Hematopoietic multipotent progenitor cell treated with erythropoietin and hydrocortisone succinate and interleukin-3 and kit ligand, for 4 days (in vitro differentiated cells): ENCODE data around the gene SERPINE1.
"Not testable (repeated sequence)": the region's sequence is repeated elsewhere in the genome, so short reads cannot be mapped to it uniquely, and the experiment has no call there.

Experiments used
- DNase-seq: peaks from one replicate; pipeline ENCODE4 v3.0.0-alpha.2; 2015

SERPINE1 gene

DNA sequence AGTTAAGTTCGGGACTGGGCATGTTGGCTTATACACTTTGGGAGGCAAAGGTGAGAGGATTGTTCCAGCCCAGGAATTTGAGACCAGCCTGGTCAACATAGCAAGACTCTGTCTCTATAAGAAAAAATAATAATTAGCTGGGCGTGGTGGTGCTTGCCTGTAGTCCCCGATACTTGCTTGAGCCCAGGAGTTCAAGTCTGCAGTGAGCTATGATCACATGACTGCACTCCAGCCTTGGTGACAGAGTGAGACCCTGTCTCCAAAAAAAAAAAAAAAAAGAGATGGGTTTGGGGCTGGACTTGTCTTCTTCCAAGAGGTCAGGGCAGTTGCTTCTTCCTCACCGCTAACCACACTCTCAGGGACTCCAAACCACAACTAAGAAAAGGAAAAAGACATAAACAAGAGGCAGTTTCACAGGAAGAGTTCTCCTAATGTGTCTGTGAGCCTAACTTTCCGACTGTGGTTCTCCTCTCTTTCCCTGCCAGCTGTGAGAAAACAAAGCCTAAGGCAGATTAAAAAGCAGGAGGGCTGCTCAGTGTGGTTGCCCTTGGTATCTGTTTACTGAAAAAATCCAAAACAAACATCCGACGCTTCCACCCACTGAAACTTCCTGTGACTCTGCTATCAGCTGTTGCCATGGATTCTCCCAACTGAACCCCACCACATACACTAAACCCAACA, 2.4 kb upstream of the SERPINE1 start:
- DNase-seq = peak; percentile 70

DNA sequence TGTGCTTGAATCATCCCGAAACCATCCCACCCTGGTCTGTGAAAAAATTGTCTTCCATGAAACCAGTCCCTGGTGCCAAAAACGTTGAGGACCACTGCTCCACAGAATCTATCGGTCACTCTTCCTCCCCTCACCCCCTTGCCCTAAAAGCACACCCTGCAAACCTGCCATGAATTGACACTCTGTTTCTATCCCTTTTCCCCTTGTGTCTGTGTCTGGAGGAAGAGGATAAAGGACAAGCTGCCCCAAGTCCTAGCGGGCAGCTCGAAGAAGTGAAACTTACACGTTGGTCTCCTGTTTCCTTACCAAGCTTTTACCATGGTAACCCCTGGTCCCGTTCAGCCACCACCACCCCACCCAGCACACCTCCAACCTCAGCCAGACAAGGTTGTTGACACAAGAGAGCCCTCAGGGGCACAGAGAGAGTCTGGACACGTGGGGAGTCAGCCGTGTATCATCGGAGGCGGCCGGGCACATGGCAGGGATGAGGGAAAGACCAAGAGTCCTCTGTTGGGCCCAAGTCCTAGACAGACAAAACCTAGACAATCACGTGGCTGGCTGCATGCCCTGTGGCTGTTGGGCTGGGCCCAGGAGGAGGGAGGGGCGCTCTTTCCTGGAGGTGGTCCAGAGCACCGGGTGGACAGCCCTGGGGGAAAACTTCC, 784 bp upstream of the SERPINE1 start:
- no peak for DNase-seq

DNA sequence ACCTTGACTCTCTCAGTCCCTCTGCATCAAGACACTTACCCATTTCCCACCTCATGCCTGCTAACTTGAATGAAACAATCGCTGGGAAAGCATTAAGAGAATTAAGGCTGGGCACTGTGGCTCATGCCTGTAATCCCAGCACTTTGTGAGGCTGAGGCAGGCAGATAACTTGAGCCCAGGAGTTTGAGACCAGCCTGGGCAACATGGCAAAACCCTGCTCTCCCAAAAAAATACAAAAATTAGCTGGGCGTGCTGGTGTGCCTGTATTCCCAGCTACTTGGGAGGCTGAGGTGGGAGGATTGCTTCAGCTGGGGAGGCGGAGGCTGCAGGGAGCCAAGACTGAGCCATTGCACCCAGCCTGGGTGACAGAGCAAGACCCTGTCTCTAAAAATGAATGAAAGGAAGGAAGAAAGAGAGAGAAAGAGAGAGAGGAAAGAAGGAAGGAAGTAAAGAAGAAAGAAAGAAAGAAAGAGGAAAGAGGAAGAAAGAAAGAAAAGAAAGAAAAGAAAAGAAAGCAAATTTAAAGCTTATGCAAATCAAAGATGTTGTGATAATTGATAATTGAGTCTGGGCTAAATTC, 646 bp downstream of the SERPINE1 start:
- DNase-seq = no peak

DNA sequence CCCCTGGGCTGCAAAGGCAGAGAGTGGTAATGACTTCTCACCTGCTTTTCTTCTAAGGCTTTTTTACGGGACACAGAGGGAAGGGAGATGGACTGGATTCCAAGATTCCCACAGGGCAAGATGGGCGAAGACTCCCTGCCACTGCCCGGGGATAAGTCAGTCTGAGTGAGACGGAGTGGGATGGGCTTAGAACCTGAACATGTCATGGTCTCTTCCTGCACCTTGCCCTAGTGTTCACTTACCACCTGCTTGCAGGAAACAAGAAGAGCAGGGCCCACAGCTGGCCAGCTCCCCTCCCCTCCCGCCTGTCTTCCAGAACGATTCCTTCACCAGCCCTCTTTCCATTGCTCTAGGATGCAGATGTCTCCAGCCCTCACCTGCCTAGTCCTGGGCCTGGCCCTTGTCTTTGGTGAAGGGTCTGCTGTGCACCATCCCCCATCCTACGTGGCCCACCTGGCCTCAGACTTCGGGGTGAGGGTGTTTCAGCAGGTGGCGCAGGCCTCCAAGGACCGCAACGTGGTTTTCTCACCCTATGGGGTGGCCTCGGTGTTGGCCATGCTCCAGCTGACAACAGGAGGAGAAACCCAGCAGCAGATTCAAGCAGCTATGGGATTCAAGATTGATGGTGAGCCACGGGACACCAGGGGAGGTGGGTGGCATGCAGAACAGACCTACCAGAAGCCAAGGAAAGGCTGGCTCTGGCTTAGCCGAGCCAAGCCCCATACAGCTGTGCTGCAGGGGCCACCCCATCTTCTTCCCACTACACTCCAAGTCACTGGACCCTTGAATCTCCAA, 1.3 kb downstream of the SERPINE1 start:
- no peak for DNase-seq

DNA sequence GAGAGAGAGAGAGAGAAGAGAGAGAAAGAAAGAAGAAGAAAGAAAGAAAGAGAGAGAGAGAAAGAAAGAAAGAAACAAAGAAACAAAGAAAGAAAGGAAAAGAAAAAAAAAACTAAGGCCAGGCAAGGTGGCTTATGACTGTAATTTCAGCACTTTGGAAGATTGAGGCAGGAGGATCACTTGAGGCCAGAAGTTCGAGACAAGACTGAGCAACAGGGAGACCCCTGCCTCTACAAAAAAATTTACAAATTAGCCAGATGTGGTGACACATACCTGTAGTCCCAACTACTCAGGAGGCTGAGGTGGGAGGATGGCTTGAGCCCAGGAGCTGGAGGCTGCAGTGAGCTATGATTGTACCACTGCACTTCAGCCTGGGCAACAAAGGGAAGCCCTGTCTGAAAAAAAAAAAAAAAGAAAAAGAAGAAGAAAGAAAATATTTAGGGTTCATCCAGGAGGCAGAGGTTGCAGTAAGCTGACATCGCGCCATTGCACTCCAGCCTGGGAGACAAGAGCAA, 2.8 kb downstream of the SERPINE1 start:
- no peak for DNase-seq

DNA sequence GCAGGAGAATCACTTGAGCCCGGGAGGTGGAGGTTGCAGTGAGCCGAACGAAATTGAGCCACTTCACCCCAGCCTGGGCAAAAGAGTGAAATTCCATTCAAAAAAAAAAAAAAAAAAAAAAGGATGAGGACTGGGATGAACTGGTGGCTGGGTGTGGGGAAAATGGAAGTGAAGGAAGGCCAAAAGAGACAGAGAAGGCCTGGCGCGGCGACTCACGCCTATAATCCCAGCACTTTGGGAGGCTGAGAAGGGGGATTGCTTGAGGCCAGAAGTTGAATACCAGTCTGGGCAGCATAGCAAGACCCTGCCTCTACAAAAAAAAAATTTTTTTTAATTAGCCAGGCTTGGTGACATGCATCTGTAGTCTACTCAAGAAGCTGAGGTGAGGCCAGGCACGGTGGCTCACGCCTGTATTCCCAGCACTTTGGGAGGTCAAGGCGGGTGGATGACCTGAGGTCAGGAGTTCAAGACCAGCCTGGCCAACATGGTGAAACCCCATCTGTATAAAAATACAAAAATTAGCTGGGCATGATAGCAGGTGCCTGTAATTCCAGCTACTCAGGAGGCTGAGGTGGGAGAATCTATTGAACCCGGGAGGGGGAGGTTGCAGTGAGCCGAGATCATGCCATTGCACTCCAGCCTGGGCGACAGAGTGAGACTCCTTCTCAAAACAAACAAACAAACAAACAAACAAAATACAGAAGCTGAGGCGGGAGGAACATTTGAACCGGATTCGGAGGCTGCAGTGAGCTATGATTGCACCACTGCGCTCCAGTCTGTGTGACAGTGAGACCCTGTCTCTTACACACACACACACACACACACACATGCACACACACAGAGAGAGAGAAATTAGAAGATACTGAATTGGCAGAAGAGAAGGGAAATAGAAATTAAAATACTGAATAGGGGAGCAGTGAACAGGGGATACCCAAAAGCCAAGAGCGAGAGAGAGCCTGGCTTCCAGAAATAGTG, 6.0 kb downstream of the SERPINE1 start:
- DNase-seq = not testable (repeated sequence)

DNA sequence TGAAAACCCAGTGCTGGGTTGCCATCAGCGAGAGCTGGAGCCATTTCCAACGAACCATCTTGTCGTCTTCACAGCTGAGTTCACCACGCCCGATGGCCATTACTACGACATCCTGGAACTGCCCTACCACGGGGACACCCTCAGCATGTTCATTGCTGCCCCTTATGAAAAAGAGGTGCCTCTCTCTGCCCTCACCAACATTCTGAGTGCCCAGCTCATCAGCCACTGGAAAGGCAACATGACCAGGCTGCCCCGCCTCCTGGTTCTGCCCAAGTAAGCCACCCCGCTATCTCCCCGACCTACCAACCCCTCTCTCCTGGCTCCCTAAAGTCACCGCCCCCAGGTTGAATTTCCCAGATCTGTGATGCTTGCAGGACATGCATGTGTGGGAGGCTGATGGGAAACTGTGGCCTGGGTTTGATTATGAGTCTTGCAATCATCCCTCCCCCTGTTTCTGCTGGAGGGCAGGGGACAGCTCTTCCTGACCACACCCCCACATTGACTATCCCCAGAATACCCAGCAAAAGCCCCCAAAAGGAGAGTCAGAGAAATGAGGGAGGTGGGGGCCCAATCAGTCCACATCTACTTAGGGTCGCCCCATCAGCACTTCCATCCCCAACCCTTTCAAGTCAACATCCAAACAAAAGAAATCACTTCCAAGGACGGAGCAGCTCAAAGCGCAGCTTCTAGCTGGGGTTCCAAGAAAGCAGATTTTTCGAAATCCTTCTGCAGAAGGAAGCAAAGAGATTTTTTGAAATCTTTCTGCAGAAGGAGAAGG, 6.9 kb downstream of the SERPINE1 start:
- no peak for DNase-seq

DNA sequence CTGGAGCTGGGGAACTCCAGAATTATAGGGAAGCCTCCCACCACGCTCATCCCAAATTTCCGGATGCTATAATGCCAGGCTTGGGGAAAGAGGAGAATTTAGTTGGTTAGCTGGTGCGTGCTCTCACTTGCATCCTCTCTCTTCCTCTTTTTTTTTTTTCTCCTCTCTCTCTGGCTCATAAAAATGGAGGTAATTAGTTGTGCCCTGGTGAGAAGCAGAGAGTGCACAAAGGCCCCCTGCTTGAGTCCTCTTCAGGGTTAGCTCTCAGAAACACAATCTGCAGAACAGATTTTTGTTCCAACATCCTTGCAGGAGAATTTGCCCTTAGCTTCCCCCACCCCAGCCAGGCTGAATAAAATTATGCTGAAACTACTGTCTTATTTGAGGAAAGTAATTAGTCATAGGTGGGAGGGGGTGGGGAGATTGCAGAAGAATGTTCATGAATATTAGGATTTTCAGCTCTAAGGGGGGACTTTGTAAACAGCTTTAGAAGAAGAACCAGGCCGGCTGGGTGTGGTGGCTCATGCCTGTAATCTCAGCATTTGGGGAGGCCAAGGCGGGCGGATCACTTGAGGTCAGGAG, 7.6 kb downstream of the SERPINE1 start:
- DNase-seq = peak; percentile 32

DNA sequence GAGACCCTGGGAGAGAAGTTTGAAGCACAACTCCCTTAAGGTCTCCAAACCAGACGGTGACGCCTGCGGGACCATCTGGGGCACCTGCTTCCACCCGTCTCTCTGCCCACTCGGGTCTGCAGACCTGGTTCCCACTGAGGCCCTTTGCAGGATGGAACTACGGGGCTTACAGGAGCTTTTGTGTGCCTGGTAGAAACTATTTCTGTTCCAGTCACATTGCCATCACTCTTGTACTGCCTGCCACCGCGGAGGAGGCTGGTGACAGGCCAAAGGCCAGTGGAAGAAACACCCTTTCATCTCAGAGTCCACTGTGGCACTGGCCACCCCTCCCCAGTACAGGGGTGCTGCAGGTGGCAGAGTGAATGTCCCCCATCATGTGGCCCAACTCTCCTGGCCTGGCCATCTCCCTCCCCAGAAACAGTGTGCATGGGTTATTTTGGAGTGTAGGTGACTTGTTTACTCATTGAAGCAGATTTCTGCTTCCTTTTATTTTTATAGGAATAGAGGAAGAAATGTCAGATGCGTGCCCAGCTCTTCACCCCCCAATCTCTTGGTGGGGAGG, 10.8 kb downstream of the SERPINE1 start:
- no peak for DNase-seq

DNA sequence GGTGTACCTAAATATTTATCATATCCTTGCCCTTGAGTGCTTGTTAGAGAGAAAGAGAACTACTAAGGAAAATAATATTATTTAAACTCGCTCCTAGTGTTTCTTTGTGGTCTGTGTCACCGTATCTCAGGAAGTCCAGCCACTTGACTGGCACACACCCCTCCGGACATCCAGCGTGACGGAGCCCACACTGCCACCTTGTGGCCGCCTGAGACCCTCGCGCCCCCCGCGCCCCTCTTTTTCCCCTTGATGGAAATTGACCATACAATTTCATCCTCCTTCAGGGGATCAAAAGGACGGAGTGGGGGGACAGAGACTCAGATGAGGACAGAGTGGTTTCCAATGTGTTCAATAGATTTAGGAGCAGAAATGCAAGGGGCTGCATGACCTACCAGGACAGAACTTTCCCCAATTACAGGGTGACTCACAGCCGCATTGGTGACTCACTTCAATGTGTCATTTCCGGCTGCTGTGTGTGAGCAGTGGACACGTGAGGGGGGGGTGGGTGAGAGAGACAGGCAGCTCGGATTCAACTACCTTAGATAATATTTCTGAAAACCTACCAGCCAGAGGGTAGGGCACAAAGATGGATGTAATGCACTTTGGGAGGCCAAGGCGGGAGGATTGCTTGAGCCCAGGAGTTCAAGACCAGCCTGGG, 11.4 kb downstream of the SERPINE1 start:
- peak; percentile 98 for DNase-seq

DNA sequence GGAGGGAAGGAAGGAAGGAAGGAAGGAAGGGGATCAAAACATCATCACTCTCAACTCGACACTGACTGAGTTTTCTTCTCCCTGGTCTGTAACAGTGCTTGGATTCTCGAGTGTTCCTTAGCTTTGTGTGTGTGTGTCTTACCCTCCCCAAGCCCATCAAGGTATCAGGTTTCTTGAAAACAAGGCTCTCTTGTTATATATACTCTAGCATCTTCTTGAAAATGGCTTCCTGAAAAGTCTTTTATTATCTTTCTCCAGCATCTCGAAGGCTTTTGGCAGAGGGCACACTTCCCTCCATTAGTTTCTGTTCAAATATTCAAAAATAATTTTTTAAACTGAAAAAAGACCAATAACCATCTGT, 13.4 kb downstream of the SERPINE1 start:
- DNase-seq = no peak

DNA sequence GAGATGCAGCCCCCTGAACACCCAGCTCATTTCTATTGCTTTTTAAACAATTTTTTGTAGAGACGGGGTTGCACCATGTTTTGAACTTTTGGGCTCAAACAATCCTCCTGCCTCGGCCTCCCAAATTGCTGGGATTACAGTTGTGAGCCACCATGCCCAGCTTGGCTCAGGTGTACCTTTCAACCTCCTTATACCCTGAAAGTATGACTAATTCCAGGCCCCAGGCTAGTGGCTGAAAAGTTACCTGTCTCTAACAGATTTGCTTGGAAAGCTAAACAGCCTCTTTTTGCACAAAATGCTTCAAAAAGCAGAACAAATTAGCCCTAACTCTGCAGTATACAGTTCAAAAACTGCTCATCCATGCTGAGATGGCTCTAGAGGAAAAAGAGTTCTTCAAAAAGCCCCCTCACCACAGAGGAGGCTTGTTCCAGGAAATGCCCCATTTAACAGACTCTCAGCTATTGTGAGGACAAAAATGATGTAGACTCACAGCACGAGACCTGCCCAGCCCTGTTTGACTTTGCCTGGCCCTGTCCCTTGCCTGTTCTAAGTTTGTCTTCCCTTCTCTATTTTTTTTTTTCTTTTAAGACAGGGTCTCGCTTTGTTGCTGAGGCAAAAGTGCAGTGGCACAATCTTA, 14.0 kb downstream of the SERPINE1 start:
- no peak for DNase-seq

DNA sequence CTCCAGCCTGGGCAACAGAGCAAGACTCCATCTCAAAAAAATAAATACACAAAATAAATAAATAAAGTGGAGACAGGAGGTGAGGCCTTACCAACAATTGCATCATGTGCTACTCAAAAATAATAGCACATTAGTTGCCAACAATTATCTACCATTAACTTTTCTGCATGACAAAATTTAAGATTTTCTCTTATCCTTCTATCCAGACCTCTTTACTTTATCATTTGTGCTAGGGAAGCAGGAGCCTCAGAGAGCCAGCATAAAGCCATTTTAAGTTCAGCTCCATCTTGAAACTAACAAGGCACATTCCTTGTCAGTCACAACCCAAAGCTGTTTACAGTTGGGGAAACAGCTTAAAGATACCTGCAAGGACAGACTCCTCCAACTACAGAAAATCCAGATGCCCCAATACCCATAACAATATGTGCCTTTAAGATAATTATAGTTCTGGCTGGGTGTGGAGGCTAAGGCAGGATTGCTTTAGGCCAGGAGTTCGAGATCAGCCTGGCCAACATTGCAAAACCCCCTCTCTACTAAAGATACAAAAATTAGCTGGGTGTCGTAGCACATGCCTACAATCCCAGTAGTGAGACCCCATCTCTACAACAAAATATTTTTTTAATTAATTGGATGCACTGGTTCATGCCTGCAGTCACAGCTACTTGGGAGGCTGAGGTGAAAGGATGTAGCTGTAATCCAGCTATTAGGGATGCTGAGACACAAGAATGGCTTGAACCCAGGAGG, 25.2 kb downstream of the SERPINE1 start:
- no peak for DNase-seq

DNA sequence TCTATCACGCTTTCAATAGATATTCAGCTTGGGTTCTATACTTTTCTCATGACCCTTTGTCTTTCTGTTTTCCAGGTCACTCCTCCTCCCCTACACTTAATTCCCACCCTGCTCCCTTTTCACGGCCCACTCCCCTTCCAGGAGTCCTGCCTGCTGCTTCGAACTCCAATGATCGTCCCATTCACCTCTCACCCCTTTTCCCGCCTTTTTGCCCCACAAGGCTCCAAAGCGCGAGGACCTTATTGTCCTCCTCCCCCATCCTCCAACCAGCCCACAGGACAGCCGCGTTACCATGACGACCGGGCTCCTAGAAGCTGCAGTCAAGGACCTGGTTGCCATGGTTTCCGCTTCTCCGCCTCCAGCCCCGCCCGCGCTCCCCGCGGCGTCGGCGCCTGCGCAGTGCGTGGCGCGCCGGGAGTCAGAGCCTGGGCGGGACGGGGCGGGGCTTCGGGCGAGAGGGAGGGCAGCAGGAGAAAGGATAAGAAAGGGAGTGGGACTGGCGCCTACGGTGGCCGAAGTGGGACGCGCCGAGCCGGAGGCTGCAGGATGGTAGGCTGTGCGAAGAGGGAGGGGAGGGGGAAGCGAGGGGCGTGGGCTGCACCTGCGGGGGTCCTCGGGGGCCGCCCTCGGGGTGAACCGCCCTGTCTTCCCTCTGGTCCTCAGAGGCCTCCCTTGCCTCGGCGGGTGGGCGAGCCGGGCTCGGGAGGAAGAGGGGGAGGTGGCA, 27.2 kb downstream of the SERPINE1 start, which contains the start of gene AP1S1:
Gene AP1S1 (plus strand): TSS at position 508 of the 724 bp plus-strand sequence. CDS start 39 bp downstream, at position 547.
- DNase-seq = peak; percentile 97

DNA sequence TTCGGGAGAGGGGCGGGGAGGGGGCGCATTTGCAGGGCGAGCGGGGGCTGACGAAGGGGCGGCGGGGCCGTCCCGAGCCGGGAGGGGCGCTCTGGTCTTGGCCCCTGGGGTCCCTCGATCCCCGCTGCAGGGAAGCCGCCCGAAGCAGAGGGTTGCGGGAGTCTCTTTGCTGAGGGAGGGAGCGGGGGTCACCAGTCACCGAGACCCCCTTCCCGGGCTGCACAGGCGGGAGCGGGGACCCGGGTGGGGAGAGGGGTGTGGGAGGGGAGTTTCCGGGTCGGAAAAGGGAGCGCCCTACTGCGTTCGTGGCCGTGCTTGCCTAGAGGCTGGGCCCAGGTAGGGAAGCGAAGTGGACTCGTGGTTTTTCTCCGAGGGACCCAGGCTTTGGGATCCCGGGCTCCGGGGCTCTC, 27.8 kb downstream of the SERPINE1 start:
- no peak for DNase-seq

DNA sequence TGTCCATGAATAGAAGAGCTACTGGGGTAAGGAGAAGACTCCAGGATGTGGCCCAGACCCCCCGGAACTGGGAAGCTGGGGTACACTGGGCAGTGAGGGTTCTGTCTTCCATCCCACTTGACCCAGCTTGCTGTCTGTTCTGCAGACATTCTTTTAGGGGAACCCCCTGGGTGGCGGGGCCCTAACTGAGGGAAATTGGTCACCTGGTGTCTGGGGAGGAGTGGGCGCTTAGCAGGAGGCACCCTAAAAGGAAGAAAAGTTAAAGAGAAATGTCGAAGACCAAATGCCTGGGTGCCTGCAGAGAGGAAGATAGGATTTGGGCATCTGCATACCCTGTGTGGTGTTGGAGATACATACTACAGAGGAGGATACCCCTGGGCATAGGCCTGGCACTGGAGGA, 28.4 kb downstream of the SERPINE1 start:
- DNase-seq = no peak

DNA sequence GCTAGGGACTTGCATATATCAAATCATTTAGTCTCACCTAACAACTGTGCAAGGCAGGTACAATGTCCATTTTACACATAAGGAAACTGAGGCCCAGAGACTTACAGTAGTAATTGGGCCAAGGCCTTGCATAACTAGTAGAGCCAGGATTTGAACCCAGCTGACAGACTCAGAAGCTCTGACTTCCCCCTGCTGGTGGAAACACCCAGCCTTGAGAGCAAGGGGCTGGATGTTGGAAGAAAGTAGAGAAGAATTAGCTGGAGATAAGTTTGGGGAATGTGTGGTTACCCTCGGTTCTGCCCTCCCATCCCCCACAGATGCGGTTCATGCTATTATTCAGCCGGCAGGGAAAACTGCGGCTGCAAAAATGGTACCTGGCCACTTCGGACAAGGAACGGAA, 29.4 kb downstream of the SERPINE1 start:
- DNase-seq = peak; percentile 42
